GM21576 (cell line): ENCODE results near the gene ARMH3.

Experiments
- ATAC-seq: cut with Tn5 transposase; IDR thresholded peaks from one replicate; pipeline ENCODE4 v1.9.1; 2021; ENCODE audit warnings: mild to moderate bottlenecking, moderate library complexity; ENCODE audit not compliant: unreplicated experiment

Gene ARMH3

DNA sequence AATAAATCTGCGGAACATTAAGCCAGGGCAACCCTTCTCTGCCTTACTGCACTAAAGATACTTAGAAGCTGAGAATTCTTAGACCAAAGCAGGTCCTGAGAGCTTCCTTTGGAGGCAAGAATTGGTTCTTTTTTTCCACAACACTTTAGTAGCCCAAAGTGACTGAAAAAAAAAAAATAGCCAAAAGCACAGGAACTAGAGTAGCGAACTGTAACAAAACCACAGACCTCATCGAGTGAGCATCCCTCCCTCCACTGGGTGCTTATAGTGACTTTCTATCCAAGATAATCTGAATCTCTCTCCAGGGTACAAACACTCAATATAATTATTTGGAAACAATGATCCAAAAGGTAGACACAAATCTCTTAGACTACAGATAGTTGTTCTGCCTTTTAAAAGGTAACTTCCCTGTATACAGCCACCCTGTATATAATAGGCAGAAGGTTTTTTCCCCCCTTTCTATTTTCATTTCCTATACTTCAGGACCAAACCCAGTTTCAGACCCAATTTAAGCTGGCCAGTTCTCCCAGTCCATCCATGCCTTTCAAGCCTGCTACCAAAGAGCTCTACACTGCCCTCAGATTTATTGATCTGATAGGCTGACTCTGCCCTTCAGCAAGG, 180.8 kb downstream of the ARMH3 start:
- ATAC-seq: no peak

DNA sequence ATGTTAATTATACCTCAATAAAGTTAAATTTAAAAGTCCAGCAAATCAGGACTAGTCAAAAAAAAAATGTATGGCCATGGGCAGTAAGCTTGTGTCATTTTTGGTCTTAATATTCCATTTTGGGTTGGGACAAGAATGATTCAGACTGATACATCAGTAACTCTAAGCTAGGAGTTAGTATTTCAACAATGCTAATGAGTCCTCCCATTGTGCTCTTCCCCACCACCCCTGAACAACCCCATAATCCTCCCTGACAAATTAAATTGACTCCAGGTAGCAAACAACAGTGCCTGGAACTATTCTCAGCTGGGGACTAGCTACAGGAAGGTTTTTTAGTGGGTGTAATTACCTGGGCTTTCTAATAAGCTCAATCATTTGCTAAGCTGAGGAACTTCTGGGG, 181.7 kb downstream of the ARMH3 start:
- no peak for ATAC-seq

DNA sequence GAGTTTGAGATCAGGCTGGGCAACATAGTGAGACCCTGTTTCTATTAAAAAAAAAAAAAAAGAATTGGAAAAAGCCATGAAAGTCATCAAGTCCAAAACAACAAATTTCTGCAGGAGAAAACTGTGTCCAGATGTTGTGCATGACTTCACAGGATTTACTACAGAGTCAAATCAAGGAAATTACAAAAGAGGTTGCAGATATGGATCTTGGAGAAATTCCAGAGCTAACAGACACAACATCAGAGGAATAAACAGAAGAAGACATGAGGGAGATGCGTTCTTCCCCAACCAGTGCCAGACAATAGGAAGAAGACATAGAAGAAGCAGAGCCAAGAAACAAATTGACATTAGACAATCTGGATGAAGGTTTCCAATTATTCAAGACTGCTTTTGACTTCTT, 188.0 kb downstream of the ARMH3 start:
- no peak for ATAC-seq

DNA sequence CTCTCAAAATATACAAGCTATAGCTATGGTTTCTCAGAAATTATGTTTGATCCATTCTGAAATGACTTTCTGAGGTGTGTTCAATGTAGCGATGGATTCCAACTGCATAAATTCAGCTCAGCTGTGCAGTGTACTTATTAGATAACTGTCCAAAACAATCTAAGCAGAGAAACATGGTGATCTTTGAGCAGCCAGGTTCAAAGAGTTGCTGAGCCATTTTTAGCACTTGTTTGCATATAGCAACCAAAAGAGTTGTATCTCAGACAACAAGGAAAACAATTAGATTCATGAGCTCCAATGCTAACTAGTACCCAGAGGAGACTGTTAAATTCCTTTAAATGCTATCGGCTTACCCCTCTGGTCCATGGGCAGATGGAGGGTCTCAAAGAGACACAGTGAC, 196.4 kb downstream of the ARMH3 start:
- ATAC-seq: no peak

DNA sequence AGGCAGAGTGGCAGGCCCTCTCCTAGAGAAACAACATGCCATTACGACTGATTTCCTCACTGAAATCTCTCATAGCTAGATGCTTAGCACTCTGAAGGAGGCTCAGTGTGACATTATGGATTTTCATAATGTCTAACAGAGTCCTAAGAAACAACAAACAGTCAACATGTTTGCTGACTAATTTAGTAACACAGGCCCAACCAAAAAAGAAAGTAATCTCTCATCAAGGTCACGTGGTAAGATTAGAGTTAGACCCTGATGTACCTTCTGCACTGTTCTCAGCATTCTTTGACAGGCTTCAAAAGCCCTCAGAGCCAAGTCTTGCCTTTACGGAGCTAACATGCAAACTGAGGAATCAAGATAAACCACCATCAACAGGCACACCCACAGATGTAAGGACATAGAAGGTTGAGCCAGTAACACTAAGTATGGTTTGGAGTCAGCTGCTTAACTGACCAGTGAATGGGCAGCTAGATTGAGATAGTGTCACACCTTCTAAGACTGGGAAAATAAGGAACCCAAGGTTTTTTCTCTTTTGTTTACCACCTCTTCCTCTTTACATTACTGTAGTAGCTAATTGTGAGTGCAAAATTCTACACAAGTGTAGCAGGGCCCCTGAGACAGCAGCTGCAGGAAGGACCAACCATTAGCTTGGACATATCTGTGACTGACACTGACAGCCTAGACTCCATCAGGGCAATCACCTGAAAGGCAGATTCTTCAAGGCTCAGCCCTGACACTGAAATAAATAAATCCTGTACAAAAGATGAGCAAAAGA, 197.1 kb downstream of the ARMH3 start:
- peak; percentile 62 for ATAC-seq

DNA sequence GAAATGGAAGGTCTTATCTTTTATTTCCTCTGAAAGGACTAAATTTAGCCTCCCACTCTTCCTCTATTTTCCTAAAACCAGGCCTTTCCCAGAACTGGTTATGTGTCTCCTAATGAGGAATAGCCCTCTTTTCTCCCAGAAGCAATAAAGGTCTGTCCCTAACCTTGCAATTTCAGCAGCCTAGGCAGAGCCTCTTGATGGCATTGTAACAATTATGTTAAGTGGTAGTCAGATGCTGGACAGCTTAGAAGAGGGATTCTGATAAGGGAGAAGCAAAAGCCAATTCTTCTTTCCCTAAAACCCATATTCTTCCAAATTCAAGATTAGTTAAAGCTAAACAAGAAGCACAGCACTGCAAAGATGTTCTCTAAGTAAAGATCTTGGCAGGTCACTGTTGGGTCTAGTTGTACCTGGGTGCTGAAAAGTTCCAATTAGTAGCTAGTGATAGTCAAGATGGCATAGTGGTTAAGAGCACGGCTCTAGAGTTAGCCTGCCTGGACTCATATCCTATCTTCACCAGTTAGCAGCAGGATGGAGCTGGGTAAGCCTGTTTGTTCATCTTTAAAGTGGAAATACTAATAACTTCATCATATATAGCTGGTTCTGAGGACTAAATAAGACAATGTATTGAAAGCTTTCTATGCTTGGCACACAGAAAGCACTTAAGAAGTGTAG, 198.0 kb downstream of the ARMH3 start:
- no peak for ATAC-seq

DNA sequence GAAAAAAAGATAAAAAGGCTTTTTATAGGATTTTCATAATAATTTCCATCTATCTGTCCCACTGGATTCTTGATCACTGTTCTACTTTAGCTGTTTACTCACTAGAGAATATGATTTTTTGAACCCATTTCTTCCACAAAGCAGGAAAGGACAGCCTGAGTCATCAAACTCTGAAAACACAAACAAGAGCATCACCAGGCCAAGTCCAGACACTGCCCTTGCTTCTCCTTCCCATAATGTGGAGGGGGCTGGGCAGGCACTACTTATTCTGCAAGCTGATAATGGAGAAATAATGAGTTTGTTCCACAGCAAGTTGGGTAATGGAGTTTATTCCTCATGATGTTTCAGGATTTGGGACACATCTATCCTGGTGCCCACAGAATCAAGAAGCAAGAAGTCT, 199.3 kb downstream of the ARMH3 start:
- no peak for ATAC-seq

DNA sequence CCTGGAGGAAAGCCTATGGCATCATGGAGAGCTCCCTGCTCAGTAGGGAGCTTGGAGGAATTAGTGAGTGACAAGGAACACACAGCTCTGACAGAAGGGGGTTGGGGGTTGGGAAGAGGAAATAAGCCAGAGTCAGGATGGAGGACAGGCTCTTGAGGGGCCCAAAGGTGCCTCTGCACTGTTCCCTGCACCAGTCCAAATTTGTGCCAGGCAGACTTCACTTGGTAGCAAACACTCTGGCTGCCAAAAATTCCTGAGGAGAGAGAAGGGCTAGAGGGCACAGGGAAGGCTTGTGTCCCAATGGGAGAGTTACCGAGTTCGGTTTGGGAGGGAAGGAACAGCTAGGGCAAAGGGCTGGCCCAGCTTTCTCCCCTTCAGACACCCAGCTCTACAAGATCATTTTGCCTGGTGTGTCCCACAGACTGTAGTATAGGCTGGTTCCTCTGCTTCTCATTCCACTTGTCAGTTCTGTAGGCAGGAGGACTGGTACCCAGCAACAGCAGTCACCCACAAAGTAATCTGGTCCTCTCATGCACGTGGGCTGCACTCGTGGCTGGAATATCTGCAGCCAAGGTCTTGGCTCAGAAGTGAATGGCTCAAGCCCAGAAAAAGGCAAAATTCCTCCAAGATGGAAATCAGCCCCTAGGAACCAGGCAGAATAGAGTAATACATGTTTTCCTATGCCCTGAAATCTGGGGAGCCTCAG, 204.4 kb downstream of the ARMH3 start:
- no peak for ATAC-seq

DNA sequence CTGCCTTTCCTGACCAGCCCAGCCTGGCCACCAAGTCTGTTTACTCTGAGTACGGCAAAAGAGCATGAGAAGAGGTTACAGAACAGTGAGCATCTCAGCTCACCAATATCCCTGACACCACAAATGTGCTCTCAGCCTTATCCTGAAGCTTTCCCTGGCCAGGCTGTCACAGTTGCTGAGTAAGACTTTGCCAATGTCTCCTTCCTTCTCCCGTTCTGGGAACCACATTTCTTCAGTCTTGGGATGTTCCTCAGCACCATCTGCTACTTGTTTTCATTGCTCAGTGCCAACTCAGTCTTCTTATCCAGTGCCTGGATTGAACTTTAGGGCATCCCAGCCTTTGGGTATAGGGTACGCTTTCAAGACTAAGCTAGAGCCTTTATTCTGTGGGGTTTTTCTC, 205.2 kb downstream of the ARMH3 start:
- no peak for ATAC-seq

DNA sequence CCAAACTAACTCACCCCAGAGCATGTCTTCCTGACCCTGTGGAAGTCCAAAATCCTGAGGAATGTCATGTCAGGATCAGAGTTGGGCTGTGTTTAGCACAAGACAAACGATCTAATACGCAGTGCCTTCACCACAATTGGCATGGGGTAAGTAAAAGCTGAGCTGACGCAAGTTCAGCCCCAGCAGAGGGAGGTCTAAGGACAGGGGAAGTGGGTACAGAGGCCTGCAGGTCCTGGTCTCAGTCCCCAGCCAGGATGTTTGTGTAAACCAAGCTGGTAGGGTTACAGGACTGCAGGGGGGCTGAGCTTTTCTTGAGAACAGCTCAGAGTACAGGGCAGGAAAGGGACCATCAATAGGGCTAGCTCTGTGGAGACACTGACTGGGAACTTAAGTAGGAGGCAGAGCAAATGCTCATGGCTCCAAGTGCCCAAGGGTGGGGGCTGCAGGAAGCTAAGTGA, 207.1 kb downstream of the ARMH3 start:
- no peak for ATAC-seq

DNA sequence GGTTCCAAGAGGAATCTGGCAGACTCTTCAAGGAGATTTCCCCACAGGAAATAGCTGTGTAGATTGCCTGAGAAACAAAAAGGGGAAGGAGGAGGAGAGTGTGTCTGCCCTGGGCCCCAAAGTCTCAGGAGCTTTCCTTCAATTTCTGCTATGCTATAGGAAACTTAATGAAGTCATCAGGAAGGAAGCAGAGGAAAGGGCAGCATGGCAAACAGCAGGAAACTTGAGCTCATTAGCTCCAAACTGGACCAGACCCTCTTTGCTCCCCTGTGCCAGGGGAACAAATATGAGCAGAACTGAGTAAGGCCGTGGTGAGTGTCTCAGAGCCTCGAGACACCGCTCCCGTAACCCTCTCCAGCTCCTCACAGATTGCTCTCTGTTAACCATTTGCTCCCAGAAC, 207.6 kb downstream of the ARMH3 start:
- ATAC-seq: no peak

DNA sequence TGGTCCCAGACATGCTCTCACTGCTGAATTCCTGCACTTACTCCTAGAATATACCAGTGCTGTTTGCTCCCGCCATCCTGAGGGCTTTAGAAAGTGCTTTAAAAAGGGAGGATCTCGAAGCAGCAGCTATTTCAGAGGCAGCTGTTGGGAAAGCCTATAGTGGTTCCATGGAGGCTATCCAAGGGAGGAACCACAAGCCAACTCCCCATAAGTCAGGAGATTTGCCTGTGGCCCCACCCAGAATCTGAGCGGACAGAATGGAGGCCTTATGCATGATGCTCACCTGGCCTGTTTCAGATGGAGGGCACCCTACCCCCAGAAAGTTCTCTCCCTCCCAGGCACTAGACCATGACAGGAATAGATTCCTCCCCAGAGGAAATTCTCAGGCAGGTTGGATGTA, 210.1 kb downstream of the ARMH3 start:
- no peak for ATAC-seq

DNA sequence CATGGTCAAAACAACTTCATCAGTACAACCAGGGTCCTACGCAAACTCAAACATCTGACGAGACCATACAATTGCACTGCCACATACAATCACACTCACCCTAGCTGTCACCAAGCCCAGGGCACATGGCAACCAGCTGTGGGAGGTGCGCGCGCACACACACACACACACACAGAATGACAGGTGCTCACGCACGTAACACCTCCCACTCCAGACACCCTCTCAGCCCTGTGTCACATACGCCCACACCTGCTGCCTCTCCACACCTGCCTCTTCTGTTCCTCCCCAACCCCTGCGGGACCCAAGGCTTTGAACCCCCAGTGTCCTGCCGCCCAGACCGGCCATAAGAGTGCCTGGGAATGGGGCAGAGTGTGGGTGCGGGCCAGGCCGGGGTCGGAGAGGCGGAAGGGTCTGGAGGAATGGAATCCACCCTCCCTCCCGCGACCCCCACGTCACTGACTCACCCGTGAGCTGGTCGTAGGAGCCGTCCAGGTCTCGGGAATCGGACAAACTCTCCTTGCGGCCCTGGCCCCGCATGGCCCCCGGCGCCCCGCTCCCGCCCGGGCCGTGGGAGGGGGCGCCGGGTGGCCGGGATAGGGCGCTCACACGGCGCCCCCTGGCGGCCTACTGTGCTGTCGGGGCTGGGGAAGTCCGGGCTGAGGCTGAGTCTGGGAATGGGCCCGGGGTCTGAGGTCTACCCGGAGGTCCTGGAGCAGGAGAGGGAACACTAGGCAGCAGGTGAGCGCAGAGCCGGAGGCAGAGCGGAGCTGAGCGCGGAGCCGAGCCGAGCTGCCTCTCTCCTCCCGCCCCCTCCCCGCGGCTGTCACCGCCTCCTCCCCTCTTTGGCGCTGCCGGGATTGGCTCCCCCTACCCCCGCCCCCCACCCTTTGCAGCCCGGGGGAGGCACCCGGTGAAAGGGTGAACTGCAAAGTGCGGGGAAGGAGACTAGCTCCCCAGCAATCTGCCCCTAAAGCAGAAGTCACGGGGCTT, 212.6 kb downstream of the ARMH3 start, which contains the start of gene KCNIP2:
TSS of gene KCNIP2 (minus strand) at position 769 of the 990 bp plus-strand sequence. CDS start at position 537, 232 bp downstream.
- no peak for ATAC-seq

DNA sequence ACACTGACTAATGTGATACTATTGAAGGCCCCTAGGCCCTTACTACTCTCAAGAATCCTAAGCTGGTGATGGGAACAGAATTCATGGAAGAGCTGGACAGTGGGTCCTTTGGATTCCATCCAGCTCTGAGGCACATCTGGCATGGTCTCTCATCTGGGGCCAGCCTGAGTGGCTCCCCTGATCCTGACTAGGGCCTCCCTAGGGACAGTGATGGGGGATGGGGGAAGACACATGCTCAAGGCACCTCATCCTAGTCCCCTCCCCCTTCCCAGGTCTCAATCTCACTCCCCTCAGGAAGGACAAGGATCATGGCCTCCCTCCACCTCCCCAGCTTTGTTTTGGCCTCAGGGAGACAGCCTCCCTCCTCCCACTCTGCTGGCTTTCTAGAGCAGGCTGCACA, 214.1 kb downstream of the ARMH3 start:
- no peak for ATAC-seq

DNA sequence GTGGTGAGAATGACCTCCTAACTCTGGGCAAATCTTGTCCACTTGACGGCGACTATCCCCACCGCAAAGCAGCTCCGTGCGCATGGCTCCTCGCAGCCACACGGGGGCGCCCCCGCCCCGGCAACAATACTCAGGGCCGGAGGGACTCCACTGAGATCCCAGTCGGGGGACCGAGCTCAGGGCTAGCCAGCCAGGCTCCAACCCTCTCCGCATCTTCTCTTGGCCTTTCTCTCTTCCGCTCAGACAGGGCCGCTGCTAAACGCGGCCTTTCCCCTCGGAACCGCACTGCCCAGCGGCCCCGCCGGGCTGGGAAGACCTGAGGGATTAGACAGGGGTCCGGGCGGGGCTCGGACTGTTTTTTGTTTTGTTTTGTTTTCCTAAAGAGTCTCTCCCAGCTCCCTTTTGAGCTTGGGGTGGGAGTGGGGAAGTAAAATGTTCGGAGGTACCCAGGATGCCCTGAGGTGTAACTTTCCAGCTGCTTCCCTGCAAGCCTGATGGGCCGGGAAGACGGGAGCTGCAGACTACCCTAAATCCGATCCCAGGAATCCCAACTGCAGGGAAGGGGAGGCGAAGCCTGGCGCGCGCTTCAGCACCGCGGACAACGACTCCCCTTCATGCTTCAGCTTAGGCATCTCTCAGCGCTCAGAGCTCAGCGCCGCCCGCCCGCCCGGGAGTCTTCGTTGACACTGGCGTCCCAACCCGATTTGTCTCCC, 215.1 kb downstream of the ARMH3 start:
- ATAC-seq: peak; percentile 57

DNA sequence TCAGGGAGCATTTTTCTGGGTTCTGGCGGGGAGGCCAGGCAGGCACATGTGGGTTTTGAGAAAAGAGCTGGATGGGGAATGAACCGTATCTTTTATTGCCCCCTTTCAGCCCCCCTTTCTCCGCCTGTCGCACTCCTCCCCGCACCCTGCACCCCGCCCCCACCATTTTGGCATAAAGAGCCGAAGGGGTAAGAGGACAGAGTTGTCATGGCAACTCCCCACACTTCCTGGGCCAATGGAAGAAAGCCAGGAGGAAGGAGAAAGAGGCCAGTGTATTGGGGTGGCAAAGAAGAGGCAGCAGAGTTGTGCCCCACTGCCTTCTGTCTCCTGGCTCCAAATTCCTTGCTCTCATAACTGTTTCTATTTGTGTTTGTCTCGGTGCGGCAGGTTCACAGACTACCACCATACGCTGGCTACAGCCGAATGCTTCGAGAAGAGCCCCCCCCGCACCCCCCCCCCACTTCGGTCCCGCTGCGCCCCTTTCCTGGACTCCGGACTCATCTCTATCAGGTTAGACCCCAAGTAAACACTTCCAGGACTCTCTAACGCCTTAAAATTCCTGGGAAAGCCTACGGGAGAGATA, 215.8 kb downstream of the ARMH3 start:
- ATAC-seq: no peak

DNA sequence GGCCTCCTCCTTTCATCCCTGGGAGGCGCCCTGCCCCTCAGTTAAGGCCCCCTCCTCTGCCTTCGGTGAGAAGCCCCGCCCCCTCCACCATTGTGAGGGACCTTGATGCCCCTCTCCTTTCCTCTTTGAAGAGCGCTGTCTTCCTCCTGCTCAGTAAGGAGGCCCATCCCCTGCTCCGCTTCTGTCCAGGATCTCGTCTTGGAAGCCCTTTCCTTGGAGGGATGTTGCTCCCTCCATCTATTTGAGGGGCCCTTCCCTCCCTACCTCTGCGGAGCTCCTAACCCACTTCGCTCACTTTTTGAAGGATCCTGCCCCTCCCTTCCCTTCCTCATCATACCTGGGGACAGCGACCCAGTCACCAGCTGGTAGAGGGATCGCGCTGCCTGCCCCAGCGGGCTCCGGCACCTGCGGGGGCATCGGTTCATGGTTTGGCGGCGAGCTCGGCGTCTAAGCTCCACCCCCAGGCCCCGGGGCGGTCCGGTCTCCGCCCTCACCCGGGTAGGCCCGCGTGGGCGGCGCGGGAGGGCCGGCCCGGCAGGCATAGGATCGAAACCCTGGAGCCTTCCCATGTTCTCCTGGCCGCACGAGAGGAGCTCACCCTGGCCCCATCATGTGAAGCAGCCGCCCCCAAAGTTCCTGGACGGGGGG, 216.4 kb downstream of the ARMH3 start:
- ATAC-seq: no peak

DNA sequence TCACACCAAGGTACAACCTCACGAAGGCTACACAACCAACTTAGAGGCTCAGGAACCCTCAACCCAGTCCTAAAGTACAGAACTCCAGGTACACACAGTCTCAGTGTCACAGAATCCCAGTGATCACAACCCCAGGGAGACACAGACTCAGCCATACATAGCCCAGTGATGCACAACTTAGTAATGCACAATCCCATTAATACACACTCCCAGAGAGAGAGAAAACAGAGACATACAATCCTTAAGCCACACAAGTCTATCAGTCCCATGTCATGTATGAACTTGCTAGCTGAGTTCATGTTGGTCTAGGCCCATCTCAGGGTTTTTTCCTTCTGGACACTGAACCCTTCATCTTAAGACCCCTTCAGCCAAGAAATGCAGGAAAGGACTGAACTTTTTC, 217.0 kb downstream of the ARMH3 start:
- ATAC-seq: no peak
